Measurements from ENCODE around the gene MLST8.

MLST8 gene

DNA sequence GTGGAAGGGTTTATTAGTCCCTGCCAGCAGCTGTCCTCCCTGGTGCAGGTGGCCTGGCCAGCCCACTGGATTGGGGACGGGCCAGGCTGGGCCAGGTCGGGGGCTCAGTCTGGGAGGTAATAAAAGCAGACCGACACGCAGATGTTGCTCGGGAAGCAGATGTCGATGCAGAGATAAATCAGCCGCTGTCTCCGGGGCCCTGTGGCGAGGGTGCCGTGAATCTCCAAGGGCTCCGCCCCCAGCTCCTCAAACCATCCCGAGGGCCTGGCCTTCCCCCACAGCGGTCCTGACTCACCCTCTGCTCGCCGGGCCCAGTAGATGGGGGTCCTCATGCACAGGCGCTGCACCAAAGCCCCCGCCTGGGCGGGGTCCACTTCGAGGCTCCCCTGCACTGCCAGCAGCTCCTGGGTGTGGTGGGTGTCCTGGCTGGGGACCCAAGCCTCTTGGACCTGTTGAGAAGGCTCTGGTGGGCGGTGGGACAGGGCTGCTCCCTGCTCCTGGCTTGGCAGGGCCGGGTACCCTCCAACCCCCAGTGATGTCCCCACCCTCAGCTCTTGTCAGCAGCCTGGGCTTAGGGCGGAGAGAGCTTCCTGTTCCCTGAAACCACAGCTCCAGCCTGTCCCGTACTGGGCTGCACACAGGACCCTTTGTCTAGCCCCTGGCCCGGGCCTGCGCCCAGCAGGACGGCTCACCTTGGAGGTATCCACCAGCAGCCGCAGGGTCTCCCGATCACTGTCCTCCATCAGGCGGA, 4.2 kb downstream of the MLST8 start:
- DNase-seq = no peak

- no peak for DNase-seq
Observed at GRCh38 chr16:2210009-2210332, 4.7 kb downstream of the MLST8 start.

DNA sequence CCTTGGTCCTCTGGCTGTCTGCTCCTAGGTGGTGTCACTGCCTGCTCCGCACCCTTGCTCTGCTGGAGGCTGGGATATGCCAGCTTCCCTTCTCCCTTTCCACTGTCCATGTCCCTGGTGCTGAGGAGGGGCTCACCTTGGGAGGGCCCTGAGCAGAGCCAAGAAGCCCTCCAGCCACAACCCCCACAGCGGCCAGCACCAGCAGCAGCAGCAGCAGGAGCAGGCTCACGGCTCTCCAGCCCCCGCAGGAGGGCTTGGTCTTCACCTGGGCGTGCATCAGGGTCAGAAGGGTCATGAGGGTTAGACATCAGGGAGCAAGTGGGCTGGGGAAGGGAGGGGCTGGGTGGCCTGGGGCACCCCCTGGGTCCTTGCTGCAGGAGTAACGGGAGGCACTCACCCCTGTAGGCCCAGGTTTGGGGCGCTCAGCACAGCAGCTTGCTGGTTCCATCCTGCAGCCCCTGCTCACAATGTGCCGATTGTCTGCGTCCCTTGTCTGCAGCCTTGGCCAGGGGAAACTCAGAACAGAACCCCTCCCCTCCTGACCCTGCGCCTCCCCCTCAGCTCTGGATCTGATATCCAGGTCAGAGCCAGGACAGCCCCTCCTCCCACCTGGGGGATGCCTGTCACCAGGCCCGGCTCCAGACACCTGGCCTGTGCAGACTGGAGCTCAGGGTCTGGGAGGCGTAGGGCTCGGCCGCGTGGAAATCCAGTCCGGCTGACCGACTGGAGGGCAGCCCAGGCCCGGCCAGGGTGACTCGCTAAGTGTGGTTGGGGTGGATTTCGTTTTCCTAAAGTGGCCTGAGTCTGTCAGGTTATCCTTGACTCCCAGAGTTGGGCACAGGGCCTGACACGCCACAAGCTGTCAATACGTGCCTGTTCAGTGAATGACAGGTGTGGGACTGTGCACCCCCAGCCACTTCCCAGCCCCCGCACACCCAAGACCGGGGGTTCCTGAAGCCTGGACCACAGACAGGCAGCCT, 5.4 kb downstream of the MLST8 start, which contains the start of gene BRICD5:
Gene BRICD5, minus strand, starts transcription at position 478 of the 980 bp plus-strand sequence. Its CDS starts 30 bp downstream, at position 448.
- DNase-seq = no peak

DNA sequence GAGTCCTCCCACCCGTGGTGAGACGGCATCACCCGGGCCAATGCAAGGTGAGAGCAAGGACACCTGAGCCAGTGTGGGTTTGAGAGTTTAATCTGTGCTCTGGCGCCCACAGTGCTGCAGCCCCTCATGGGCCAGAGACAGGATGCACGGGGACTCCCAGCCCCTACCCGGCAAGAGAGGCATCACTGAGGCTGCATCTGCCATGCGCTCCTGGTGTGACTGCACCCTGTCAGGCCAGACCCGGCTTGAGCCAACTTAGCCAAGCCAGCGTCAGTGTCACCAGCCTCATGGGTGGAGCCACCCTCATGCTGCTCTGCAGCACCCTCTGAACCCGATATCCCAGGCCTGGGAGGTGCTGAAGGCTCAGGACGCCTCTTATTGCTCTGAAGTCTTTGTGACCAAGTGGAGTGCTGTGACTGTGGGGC, 6.7 kb downstream of the MLST8 start:
- DNase-seq = no peak

GRCh38 chr16:2212362-2213324, 7.4 kb downstream of the MLST8 start:
- DNase-seq = peak; percentile 86

- no peak for DNase-seq
Observed at GRCh38 chr16:2213817-2214718, 8.8 kb downstream of the MLST8 start.

- no peak for DNase-seq
Observed at GRCh38 chr16:2214719-2214968, 9.4 kb downstream of the MLST8 start, which contains the start of gene PGP. Gene PGP, minus strand, starts transcription at chr16:2214840. Its CDS starts 63 bp downstream, at chr16:2214777.

DNA sequence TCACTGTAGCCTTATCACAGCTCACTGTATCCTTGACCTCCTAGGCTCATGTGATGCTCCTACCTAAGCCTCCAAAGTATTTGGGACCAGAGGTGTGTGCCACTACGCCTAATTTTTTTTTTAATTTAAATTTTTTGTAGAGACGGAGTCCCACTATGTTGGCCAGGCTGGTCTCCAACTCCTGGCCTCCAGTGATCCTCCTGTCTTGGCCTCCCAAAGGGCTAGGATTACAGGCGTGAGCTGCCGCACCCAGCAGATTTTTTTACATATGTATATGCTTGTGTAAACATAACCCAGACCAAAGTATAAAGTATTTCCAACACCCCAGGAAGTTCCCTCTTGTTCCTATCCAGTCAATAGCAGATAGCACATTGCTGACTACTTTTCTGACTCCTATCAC, 11.1 kb downstream of the MLST8 start:
- DNase-seq = no peak

DNA sequence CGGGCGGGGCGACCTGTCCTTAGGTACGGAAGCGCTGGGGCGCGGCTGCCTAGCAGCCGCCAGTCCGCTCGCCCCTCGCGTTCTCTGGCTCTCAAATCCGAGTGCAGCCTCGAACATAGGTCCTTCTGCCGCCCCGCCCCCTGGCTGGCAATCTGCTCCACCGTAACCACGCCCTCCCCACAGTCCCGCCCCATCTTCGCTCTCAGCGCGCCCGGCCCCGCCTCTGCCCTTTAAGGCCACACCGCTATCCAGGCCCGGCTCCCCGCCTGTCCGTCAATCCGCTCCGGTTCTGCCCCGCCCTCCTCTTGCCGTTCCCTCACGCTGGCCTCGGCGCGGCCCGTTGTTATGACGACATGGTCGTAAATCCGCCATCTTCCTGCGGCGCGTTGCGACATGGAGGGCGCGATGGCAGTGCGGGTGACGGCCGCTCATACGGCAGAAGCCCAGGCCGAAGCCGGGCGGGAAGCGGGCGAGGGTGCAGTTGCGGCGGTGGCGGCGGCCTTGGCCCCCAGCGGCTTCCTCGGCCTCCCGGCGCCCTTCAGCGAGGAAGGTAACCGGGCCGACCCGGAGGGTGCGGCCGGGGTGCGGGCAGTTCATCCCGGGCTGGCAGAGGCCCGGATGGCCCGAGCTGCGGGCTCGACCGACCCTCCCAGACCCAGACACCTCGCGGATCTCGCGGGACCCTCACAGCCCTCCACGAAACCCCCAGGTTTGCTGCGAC, 18.1 kb downstream of the MLST8 start, which contains the start of gene E4F1:
Gene E4F1, plus strand, starts transcription at position 371 of the 721 bp plus-strand sequence. Its CDS starts 23 bp downstream, at position 394.
- DNase-seq = peak; percentile 97

GRCh38 chr16:2223942-2224486, 18.8 kb downstream of the MLST8 start:
- DNase-seq = peak; percentile 59

DNA sequence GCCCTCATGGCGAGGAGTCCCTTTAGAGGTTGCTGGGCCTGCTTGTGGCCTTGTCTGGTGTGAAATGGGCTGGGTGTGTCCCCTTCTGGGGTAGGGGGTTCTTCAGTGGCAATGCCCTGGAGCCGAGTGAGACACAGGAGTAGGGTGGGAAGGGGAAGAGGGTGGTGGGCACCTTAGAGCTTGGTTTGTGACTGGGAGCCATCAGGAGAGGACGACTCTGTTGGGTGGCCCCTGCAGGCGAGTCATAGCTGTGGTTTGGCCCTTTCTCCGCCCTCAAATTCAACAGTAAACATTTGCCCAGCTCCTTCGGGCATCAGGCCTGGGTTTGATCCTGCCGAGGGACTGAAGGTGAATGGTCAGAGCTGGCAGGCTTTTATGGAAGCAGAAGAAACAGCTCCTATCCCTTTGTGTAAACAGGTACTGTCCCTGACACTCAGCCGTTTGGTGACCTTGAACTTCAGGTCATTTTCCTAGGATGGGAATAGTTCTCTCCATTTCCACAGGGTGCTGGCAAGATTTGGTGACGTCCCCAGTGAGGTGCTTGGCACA, 21.1 kb downstream of the MLST8 start:
- DNase-seq = no peak

- no peak for DNase-seq
Observed at GRCh38 chr16:2226918-2227317, 21.7 kb downstream of the MLST8 start.

- no peak for DNase-seq
Observed at GRCh38 chr16:2228161-2228824, 23.0 kb downstream of the MLST8 start.

- DNase-seq = no peak
Observed at GRCh38 chr16:2229091-2229490, 23.8 kb downstream of the MLST8 start.

DNA sequence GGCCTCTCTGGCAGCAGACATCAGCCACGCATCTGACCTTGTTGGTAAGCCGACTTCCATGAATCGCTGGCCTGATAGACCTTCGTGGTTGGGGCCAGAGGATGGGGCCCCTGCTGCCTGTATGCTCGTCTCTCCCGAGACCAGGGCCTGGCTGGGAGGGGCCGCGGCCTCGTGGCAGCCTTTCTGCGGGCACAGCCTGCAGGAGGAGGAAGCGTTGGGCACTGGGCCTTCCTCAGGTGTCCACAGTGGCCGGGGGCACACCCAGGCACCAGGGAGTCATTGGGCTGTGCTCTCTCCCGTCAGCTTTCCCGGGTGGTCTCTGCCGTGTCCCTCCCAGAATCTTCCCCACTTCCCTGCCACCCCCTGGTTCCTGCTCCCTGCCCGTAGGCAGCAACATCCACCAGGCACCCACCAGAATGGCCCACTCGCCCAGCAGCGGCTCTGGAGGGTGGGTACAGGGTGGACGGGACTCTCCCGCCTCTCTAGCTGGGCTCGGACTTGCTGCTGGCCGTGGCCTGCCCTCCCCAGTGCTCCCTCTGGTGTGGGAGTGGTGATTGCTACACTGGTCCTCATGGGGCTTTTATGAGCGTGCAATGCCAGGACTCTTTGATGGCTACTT, 24.5 kb downstream of the MLST8 start:
- DNase-seq = no peak

DNA sequence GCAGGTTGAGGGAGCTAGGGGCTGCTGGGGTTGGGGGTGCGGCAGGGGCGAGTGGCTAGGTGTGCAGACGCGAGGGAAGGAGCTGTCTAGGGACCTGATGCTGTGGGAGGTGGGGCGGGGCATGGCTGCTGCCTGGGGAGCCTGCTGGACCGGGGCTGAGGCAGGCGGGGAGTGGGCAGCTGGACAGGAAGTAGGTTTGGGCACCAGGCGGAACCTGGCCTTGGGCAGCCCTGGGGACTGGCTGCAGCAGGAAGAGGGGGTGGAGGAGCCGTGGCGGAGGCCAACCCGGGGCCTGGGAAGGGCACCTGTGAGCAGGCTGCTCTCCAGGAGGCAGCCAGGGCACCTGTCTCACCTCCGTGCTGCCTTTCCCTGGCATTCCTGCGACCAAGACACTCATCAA, 25.1 kb downstream of the MLST8 start:
- DNase-seq = no peak

GRCh38 chr16:2231016-2231931, 26.0 kb downstream of the MLST8 start:
- no peak for DNase-seq
